GM21423 (cell line): ENCODE measurements around the gene SLC26A11.
"Not testable (repeated sequence)": the region's sequence is repeated elsewhere in the genome, so short reads cannot be mapped to it uniquely, and the experiment has no call there.

Experiments
- ATAC-seq: cut with Tn5 transposase; IDR thresholded peaks from one replicate; pipeline ENCODE4 v1.9.1; 2021; ENCODE audit warnings: mild to moderate bottlenecking, moderate library complexity; ENCODE audit not compliant: unreplicated experiment

The SLC26A11 gene

GRCh38 chr17:80237386-80237785 lies 17.2 kb downstream of the SLC26A11 start:
- no peak for ATAC-seq

- no peak for ATAC-seq
Measured at GRCh38 chr17:80242505-80242904, 22.3 kb downstream of the SLC26A11 start.

GRCh38 chr17:80243526-80244433 lies 23.6 kb downstream of the SLC26A11 start:
- no peak for ATAC-seq

- not testable (repeated sequence) for ATAC-seq
Measured at GRCh38 chr17:80244448-80244847, 24.2 kb downstream of the SLC26A11 start.

- ATAC-seq: no peak
Measured at GRCh38 chr17:80244871-80245509, 24.8 kb downstream of the SLC26A11 start.

GRCh38 chr17:80245566-80246265 lies 25.5 kb downstream of the SLC26A11 start:
- ATAC-seq: no peak

GRCh38 chr17:80246266-80246681 lies 26.0 kb downstream of the SLC26A11 start:
- ATAC-seq: no peak

GRCh38 chr17:80246726-80247125 lies 26.5 kb downstream of the SLC26A11 start:
- no peak for ATAC-seq

GRCh38 chr17:80247561-80247960 lies 27.3 kb downstream of the SLC26A11 start:
- no peak for ATAC-seq

GRCh38 chr17:80248001-80248893 lies 28.0 kb downstream of the SLC26A11 start:
- ATAC-seq: no peak

GRCh38 chr17:80248894-80249710 lies 28.9 kb downstream of the SLC26A11 start:
- no peak for ATAC-seq

GRCh38 chr17:80251966-80252365 lies 31.7 kb downstream of the SLC26A11 start:
- ATAC-seq: no peak

- peak; percentile 48 for ATAC-seq
Measured at GRCh38 chr17:80252871-80253270, 32.6 kb downstream of the SLC26A11 start.

GRCh38 chr17:80253631-80254395 lies 33.6 kb downstream of the SLC26A11 start:
- ATAC-seq: no peak

- ATAC-seq: peak; percentile 48
Measured at GRCh38 chr17:80254396-80255251, 34.4 kb downstream of the SLC26A11 start.

- no peak for ATAC-seq
Measured at GRCh38 chr17:80256034-80256350, 35.8 kb downstream of the SLC26A11 start.

GRCh38 chr17:80257716-80258213 lies 37.5 kb downstream of the SLC26A11 start:
- ATAC-seq: no peak

GRCh38 chr17:80258296-80258695 lies 38.1 kb downstream of the SLC26A11 start:
- ATAC-seq: not testable (repeated sequence)
